Activated T-helper 1 cell treated with anti-CD3 and anti-CD28 coated beads, Interleukin-12 subunit alpha, Interleukin-12 subunit beta, Interleukin-2, Interleukin-4 antibody, amounts not matched to agents 30 ng/mL and 10 ng/mL and 1 ng/mL, durations not matched to agents 14 hours and 24 hours and 36 hours (primary cell): ENCODE data around the gene GLT1D1. TPM values are rescaled to one million over a fixed set of nuclear protein-coding genes. Genes with fewer than 3 reads are reported as not detected.

ENCODE experiments used
- DNase-seq: peaks from one replicate; pipeline ENCODE4 v3.0.0; 2021; ENCODE audit warnings: low spot score
- H3K27ac Mint-ChIP-seq: one replicate; pipeline ENCODE4 v1.8.0; 2021; ENCODE audit warnings: mild to moderate bottlenecking, mixed read lengths
- H3K27me3 Mint-ChIP-seq: one replicate; pipeline ENCODE4 v1.8.0; 2022; ENCODE audit warnings: mild to moderate bottlenecking, moderate library complexity, mixed read lengths; ENCODE audit not compliant: insufficient read depth
- H3K36me3 Mint-ChIP-seq: one replicate; pipeline ENCODE4 v1.8.0; 2021; ENCODE audit warnings: low read depth, mixed read lengths
- H3K4me1 Mint-ChIP-seq: one replicate; pipeline ENCODE4 v1.8.0; 2021; ENCODE audit warnings: low read depth, mixed read lengths
- H3K4me3 Mint-ChIP-seq: one replicate; pipeline ENCODE4 v1.8.0; 2021; ENCODE audit warnings: mild to moderate bottlenecking, moderate library complexity, mixed read lengths
- H3K9me3 Mint-ChIP-seq: one replicate; pipeline ENCODE4 v1.8.0; 2021; ENCODE audit warnings: mixed read lengths
- intact Hi-C: fragments of 100-400 bp; cut with micrococcal nuclease; formaldehyde crosslinking; loops from one replicate; pipeline ENCODE4 v1.15.1; 2024
- total RNA-seq: library from RNA; stranded (reverse); gene quantifications from 2 replicates; pipeline ENCODE4 v1.2.3, GENCODE V29; 2022

The GLT1D1 gene
- total RNA-seq, 1 donor from 2014 or later: 2.0 TPM

DNA sequence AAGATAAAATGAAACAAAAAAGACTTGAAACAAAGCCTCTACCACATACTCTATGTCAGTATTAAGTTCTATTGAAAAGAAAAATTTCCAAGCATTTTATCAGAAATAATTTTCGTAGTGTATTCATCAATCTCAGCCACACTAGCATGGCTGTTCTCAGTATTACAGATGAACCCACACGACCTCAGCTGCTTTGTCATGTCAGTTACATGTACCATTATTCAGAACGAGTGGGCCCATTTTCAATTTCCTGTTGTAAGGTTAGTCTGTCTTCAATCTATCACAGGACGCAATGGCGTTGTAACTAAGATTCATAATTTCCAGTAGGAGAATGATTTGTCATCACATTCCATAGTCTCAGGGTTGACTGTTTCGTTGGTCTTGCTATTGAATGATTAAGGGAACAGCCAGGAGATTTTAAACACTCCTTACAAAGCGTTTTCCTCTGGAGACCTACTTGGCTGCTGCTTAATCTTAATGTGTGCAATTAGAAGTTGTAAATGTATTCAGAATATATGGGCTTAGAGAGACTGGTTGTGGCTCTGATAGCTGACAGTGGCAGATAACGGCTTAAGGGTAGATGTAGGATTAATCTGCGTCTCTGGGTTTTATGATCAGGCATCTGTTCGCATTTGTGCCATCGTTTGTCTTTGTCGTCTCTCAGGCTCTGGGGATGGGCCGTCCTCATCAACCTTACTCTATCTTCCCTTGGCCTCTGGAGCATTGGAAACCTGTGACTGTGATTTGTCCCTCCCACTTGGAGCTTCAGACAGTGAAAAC lies 65.4 kb downstream of the GLT1D1 start:
- H3K27ac Mint-ChIP-seq: no peak overlapping the region

GRCh38 chr12:128920468-128920867 lies 67.2 kb downstream of the GLT1D1 start:
- Mint-ChIP-seq H3K36me3 (peaks cover 5% of the 10 kb centered on the region), H3K9me3 (peaks cover 4% of the 10 kb centered on the region), H3K4me1 (peaks cover 37% of the 10 kb centered on the region), H3K27me3 (peaks cover 6% of the 10 kb centered on the region), H3K4me3 (no peak overlapping the region), H3K27ac (no peak overlapping the region)
- intact Hi-C loops: no loop called here
- DNase-seq: no peak

More for the DNA sequence above, 65.4 kb downstream of the GLT1D1 start:
- peaks cover 2% of the 10 kb centered on the region for H3K36me3 Mint-ChIP-seq
- H3K4me1 Mint-ChIP-seq: peaks cover 52% of the 10 kb centered on the region
- H3K27me3 Mint-ChIP-seq: peaks cover 6% of the 10 kb centered on the region
- no peaks in the 10 kb centered on the region for H3K9me3 Mint-ChIP-seq
- intact Hi-C loops: no loop called here
- H3K4me3 Mint-ChIP-seq: no peak overlapping the region
- no peak for DNase-seq

GRCh38 chr12:128928361-128928760 lies 75.1 kb downstream of the GLT1D1 start:
- Mint-ChIP-seq H3K27ac (no peak overlapping the region), H3K27me3 (peaks cover 2% of the 10 kb centered on the region), H3K4me1 (peaks cover 7% of the 10 kb centered on the region), H3K36me3 (peaks cover 3% of the 10 kb centered on the region), H3K4me3 (no peak overlapping the region), H3K9me3 (peaks cover 4% of the 10 kb centered on the region)
- intact Hi-C loops: no loop called here
- DNase-seq: no peak

- no peak overlapping the region for H3K27ac Mint-ChIP-seq
- H3K36me3 Mint-ChIP-seq: peaks cover 3% of the 10 kb centered on the region
- peaks cover 7% of the 10 kb centered on the region for H3K4me1 Mint-ChIP-seq
- peaks cover 2% of the 10 kb centered on the region for H3K27me3 Mint-ChIP-seq
- H3K4me3 Mint-ChIP-seq: no peak overlapping the region
- peaks cover 4% of the 10 kb centered on the region for H3K9me3 Mint-ChIP-seq
- intact Hi-C loops: no loop called here
- DNase-seq: no peak
Observed at GRCh38 chr12:128929057-128929456, 75.8 kb downstream of the GLT1D1 start.

GRCh38 chr12:128930606-128931005 lies 77.3 kb downstream of the GLT1D1 start:
- Mint-ChIP-seq H3K27me3 (peaks cover 4% of the 10 kb centered on the region), H3K4me1 (peaks cover 7% of the 10 kb centered on the region), H3K27ac (no peak overlapping the region), H3K4me3 (no peak overlapping the region), H3K9me3 (no peaks in the 10 kb centered on the region), H3K36me3 (no peaks in the 10 kb centered on the region)
- DNase-seq: no peak
- intact Hi-C loops: no loop called here

DNA sequence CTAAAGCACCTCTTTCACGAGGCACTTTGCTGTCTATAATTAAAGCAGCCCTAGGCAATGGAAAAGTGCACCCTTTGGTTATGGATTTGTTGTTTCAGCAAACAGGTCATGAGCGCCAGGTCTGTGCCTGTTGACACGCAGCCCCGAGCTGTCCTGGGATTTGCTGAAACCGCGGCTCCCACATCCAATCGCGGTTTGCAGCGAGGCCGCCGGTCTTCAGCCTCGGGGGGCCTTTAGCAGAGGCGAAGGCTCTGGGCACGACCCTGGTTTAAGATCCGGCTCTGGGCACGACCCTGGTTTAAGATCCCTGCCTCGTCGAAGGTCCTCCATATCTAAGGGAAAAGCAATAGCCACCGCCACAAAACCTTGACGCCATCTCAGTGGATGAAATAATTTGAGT lies 79.2 kb downstream of the GLT1D1 start:
- H3K4me1 Mint-ChIP-seq: peaks cover 7% of the 10 kb centered on the region
- no peak overlapping the region for H3K4me3 Mint-ChIP-seq
- H3K27ac Mint-ChIP-seq: no peak overlapping the region
- no peaks in the 10 kb centered on the region for H3K36me3 Mint-ChIP-seq
- peaks cover 4% of the 10 kb centered on the region for H3K27me3 Mint-ChIP-seq
- intact Hi-C loops: no loop called here
- DNase-seq: no peak
- H3K9me3 Mint-ChIP-seq: no peaks in the 10 kb centered on the region

- Mint-ChIP-seq H3K27ac (no peak overlapping the region), H3K36me3 (no peaks in the 10 kb centered on the region), H3K4me3 (no peak overlapping the region), H3K9me3 (no peaks in the 10 kb centered on the region), H3K27me3 (peaks cover 4% of the 10 kb centered on the region), H3K4me1 (peaks cover 7% of the 10 kb centered on the region)
- intact Hi-C loops: no loop called here
- no peak for DNase-seq
Observed at GRCh38 chr12:128933039-128933438, 79.8 kb downstream of the GLT1D1 start.

DNA sequence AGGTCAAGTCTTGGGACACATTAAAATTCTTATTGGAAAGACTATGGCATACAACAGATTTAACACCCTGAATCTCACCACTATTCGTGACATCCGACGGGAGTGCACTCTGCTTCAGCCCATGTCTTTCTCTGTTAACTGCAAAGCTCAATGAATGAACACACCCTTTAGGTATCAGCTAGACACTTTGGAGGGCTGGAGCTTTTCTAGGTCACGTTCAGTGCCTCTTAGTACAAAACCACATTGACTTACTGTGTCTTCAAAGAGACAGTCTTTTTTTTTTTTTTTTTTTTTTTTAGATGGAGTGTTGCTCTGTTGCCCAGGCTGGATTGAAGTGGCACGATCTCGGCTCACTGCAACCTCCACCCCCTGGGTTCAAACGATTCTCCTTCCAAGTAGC lies 80.6 kb downstream of the GLT1D1 start:
- DNase-seq: no peak
- Mint-ChIP-seq H3K27ac (no peak overlapping the region), H3K4me1 (peaks cover 7% of the 10 kb centered on the region), H3K27me3 (peaks cover 4% of the 10 kb centered on the region), H3K4me3 (no peak overlapping the region), H3K36me3 (no peaks in the 10 kb centered on the region), H3K9me3 (no peaks in the 10 kb centered on the region)
- intact Hi-C loops: no loop called here

DNA sequence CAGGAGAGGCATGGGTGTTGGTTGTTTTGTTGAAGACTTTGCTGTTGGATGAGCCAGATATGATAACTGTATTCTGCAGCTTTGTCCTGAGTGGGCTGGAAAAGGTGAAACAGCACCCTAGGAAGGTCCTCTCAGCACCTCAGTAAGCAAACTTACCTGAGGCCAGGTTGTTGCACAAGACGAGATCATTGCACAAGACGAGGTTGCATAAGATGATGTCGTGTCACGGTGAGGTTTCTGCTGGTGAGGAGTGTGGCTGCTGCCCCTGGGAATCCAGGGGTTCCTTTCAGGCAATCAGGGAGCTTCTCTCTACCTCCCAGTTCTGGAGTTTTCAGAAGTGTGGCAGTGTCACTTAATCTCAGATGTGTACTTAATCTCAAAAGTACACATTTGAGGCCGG lies 85.6 kb downstream of the GLT1D1 start:
- H3K4me3 Mint-ChIP-seq: no peak overlapping the region
- DNase-seq: no peak
- H3K36me3 Mint-ChIP-seq: no peaks in the 10 kb centered on the region
- no peak overlapping the region for H3K27ac Mint-ChIP-seq
- no peaks in the 10 kb centered on the region for H3K9me3 Mint-ChIP-seq
- H3K4me1 Mint-ChIP-seq: no peaks in the 10 kb centered on the region
- H3K27me3 Mint-ChIP-seq: peaks cover 4% of the 10 kb centered on the region
- intact Hi-C loops: no loop called here

DNA sequence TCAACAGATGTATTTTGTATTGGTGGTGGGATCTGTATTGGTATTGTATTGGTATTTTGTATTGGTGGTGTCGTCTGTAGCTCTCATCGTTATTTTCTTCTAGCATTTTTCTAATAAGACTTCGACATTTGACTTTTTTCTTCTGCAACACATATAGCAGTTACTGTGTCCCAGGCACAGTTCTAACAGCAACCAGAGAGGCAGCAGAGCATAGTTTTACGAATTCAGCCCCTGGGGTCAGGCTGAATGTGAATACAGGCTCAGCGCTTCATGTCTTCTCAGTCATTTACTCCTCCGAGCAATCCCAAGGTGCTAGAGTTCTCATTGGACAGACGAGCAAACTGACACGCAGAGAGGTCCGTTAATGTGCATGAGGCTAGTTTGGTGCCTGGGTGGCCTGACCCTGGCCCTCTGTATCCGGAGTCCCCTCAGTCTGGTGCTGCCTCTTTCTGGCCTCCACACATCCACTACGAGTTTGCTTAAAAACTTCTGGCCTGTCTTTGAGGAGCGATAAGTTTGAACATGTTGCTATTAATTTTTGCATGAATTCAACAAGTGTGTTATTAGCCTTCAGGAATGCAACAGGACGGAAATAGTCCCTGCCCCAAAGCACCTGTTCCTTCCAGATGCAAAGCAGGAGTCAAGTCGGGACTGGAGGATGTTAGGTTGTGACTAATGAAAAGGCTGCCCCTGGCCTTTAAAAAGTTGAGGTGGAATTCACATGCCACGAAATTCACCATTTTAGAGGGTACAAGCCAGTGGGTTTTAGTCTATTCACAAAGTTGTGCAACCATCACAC lies 87.0 kb downstream of the GLT1D1 start:
- no peak overlapping the region for H3K27ac Mint-ChIP-seq
- no peaks in the 10 kb centered on the region for H3K36me3 Mint-ChIP-seq
- no peaks in the 10 kb centered on the region for H3K9me3 Mint-ChIP-seq
- H3K27me3 Mint-ChIP-seq: peaks cover 2% of the 10 kb centered on the region
- no peaks in the 10 kb centered on the region for H3K4me1 Mint-ChIP-seq
- H3K4me3 Mint-ChIP-seq: no peak overlapping the region
- DNase-seq: no peak
- intact Hi-C loops: no loop called here

GRCh38 chr12:128940974-128941373 lies 87.7 kb downstream of the GLT1D1 start:
- intact Hi-C loops: no loop called here
- no peaks in the 10 kb centered on the region for H3K36me3 Mint-ChIP-seq
- no peaks in the 10 kb centered on the region for H3K4me1 Mint-ChIP-seq
- peaks cover 2% of the 10 kb centered on the region for H3K27me3 Mint-ChIP-seq
- DNase-seq: no peak
- H3K27ac Mint-ChIP-seq: no peak overlapping the region
- H3K9me3 Mint-ChIP-seq: no peaks in the 10 kb centered on the region
- H3K4me3 Mint-ChIP-seq: no peak overlapping the region

DNA sequence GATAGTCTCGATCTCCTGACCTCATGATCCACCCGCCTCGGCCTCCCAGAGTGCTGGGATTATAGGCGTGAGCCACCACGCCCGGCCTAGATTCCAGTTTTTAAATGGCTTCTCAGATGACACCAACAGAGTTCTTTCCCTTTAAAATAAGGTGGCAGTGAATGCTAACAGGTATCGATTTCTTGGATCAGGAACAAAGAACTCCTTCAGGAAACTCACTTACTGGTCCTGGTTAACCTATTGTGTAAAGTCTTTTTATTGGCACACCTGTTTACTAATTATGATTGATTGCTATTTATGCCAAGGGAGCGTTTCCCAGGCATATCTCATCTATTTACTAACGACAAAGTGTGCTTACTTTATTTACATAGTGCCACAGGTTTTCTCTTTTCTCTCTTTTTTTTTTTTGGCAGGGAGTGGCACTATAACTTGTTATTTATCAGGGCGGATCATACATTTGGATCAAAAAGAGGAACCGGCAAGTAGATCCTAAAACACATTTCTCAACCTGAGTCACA lies 89.7 kb downstream of the GLT1D1 start:
- no peaks in the 10 kb centered on the region for H3K4me1 Mint-ChIP-seq
- no peak for DNase-seq
- no peak overlapping the region for H3K27ac Mint-ChIP-seq
- intact Hi-C loops: no loop called here
- H3K27me3 Mint-ChIP-seq: peaks cover 2% of the 10 kb centered on the region
- H3K36me3 Mint-ChIP-seq: no peaks in the 10 kb centered on the region
- no peak overlapping the region for H3K4me3 Mint-ChIP-seq
- no peaks in the 10 kb centered on the region for H3K9me3 Mint-ChIP-seq

- Mint-ChIP-seq H3K4me3 (no peak overlapping the region), H3K36me3 (no peaks in the 10 kb centered on the region)
- intact Hi-C loops: no loop called here
Observed at GRCh38 chr12:128944956-128945355, 91.7 kb downstream of the GLT1D1 start.

More at GRCh38 chr12:128944956-128945355, 91.7 kb downstream of the GLT1D1 start:
- Mint-ChIP-seq H3K27me3 (peaks cover 2% of the 10 kb centered on the region), H3K4me1 (peaks cover 4% of the 10 kb centered on the region), H3K27ac (no peak overlapping the region), H3K9me3 (no peaks in the 10 kb centered on the region)
- DNase-seq: no peak
